CD14-positive monocyte (primary cell): ENCODE data around the gene S100P. TPM values are rescaled to one million over a fixed set of nuclear protein-coding genes. Genes with fewer than 3 reads are reported as not detected.
A peak's percentile ranks its signal among the peaks of the same experiment; 100 is the strongest.

Experiments used
- DNase-seq, 3 donors: peaks; one replicate each; pipeline ENCODE4 v3.0.0-alpha.2; 2011 to 2022
- H2AFZ ChIP-seq: 2 replicates; pipeline ENCODE4 v1.6.0; 2012; ENCODE audit warnings: mild to moderate bottlenecking, low read depth, low read length, inconsistent platforms; ENCODE audit not compliant: insufficient read depth, poor library complexity, severe bottlenecking
- H3K27ac ChIP-seq, 2 donors: 1 replicate in 1 of 2; 2 replicates in 1 of 2; pipeline ENCODE4 v1.5.1; 2012 to 2013; ENCODE audit warnings: low read length in 2 of 2, control low read depth in 1 of 2, inconsistent platforms in 1 of 2, low read depth in 1 of 2, mild to moderate bottlenecking in 1 of 2
- H3K27me3 ChIP-seq, 2 donors: one replicate each; pipeline versions ENCODE4 v1.6.0 to v1.6.1; 2011 to 2013; ENCODE audit warnings: low read length in 2 of 2; ENCODE audit not compliant: control insufficient read depth in 2 of 2, insufficient read depth in 2 of 2
- H3K36me3 ChIP-seq, 2 donors: replicated peaks in 1 of 2; 1 replicate in 1 of 2; 2 replicates in 1 of 2; pipeline versions ENCODE4 v1.5.1 to v1.6.1; 2012 to 2013; ENCODE audit warnings: low read length in 2 of 2, control low read depth in 1 of 2, inconsistent platforms in 1 of 2, mild to moderate bottlenecking in 1 of 2; ENCODE audit not compliant: insufficient read depth in 2 of 2, control insufficient read depth in 1 of 2
- H3K4me1 ChIP-seq, 2 donors: 1 replicate in 1 of 2; 2 replicates in 1 of 2; pipeline versions ENCODE4 v1.5.1 to v1.6.1; 2012 to 2013; ENCODE audit warnings: low read length in 2 of 2, control low read depth in 1 of 2, inconsistent platforms in 1 of 2, mild to moderate bottlenecking in 1 of 2, moderate library complexity in 1 of 2; ENCODE audit not compliant: insufficient read depth in 2 of 2, control insufficient read depth in 1 of 2
- H3K4me2 ChIP-seq: replicated peaks from 2 replicates; pipeline ENCODE3; 2012; ENCODE audit warnings: low read length, moderate library complexity, mild to moderate bottlenecking; ENCODE audit not compliant: poor library complexity, severe bottlenecking; ENCODE audit errors: extremely low read depth
- H3K4me3 ChIP-seq, 3 experiments: fragments of 200-600 bp in 1 of 3; sonication (generic) in 1 of 3; replicated peaks in 1 of 3; 1 replicate in 2 of 3; 2 replicates in 1 of 3; pipeline ENCODE4 v1.5.1; 2011 to 2013; ENCODE audit warnings: low read length in 3 of 3, mild to moderate bottlenecking in 3 of 3, control low read depth in 2 of 3, low read depth in 2 of 3, inconsistent platforms in 1 of 3, moderate library complexity in 1 of 3
- H3K79me2 ChIP-seq: 2 replicates; pipeline ENCODE4 v1.6.0; 2012; ENCODE audit warnings: mild to moderate bottlenecking, control low read depth, inconsistent platforms, low read length, moderate library complexity; ENCODE audit not compliant: insufficient read depth
- H3K9ac ChIP-seq: 2 replicates; pipeline ENCODE4 v1.6.0; 2017; ENCODE audit warnings: low read length, mild to moderate bottlenecking; ENCODE audit not compliant: insufficient read depth, poor library complexity, severe bottlenecking
- H3K9me3 ChIP-seq, 2 donors: replicated peaks in 1 of 2; 1 replicate in 1 of 2; 2 replicates in 1 of 2; pipeline versions ENCODE4 v1.5.1 to v1.6.1; 2012 to 2013; ENCODE audit warnings: low read length in 2 of 2, control low read depth in 1 of 2; ENCODE audit not compliant: control insufficient read depth in 1 of 2, insufficient read depth in 1 of 2
- H4K20me1 ChIP-seq: 2 replicates; pipeline ENCODE4 v1.6.0; 2012; ENCODE audit warnings: mild to moderate bottlenecking, low read length, control low read depth, moderate library complexity; ENCODE audit not compliant: insufficient read depth
- H3K27ac Mint-ChIP-seq, 7 donors: one replicate each; pipeline ENCODE4 v1.8.0; 2020; ENCODE audit warnings: mild to moderate bottlenecking in 7 of 7, mixed read lengths in 7 of 7, moderate library complexity in 6 of 7, inconsistent platforms in 2 of 7
- H3K27me3 Mint-ChIP-seq, 3 donors: one replicate each; pipeline ENCODE4 v1.8.0; 2021 to 2022; ENCODE audit warnings: low read depth in 3 of 3, mild to moderate bottlenecking in 3 of 3, mixed read lengths in 3 of 3, moderate library complexity in 3 of 3, inconsistent platforms in 1 of 3
- H3K36me3 Mint-ChIP-seq, 2 donors: one replicate each; pipeline ENCODE4 v1.8.0; 2020; ENCODE audit warnings: mixed read lengths in 2 of 2, inconsistent platforms in 1 of 2, mild to moderate bottlenecking in 1 of 2
- H3K4me1 Mint-ChIP-seq: one replicate; pipeline ENCODE4 v1.8.0; 2020; ENCODE audit warnings: mild to moderate bottlenecking, mixed read lengths
- H3K4me3 Mint-ChIP-seq, 2 donors: one replicate each; pipeline ENCODE4 v1.8.0; 2020; ENCODE audit warnings: mild to moderate bottlenecking in 2 of 2, mixed read lengths in 2 of 2, moderate library complexity in 1 of 2
- H3K9me3 Mint-ChIP-seq, 7 donors: one replicate each; pipeline ENCODE4 v1.8.0; 2020 to 2022; ENCODE audit warnings: mixed read lengths in 7 of 7, mild to moderate bottlenecking in 6 of 7, moderate library complexity in 6 of 7, inconsistent platforms in 2 of 7
- WGBS: methylation state at CpG from one replicate; pipeline ENCODE4 v1.1.5; 2013; ENCODE audit warnings: missing lambda C conversion rate; ENCODE audit not compliant: insufficient coverage; 5-methylcytosine and 5-hydroxymethylcytosine counted together
- intact Hi-C, 2 donors: fragments of 100-400 bp; cut with micrococcal nuclease; formaldehyde crosslinking; loops; one replicate each; pipeline versions ENCODE4 v1.15.0 to v1.15.1; 2023
- polyA plus RNA-seq, 3 donors: library from polyadenylated mRNA; depleted of rRNA in 1 of 3; unstranded in 2 of 3; stranded (reverse) in 1 of 3; fragments of 300-500 nt in 2 of 3; fragments of >200 nt in 1 of 3; fragmentation: Illumina TruSeq in 2 of 3; gene quantifications; 1 replicate in 2 of 3; 2 replicates in 1 of 3; pipeline ENCODE4 v1.2.3, GENCODE V29; 2012 to 2021
- TF ChIP-seq, protein P1 (sequence below): fragments of 200-600 bp; IDR thresholded peaks from one replicate; pipeline ENCODE4 v1.8.0; 2022; ENCODE audit warnings: antibody characterized with exemption, mild to moderate bottlenecking

Gene S100P
- polyA plus RNA-seq, 3 donors = 13.6 to 71.2 (median 29.3) TPM

DNA sequence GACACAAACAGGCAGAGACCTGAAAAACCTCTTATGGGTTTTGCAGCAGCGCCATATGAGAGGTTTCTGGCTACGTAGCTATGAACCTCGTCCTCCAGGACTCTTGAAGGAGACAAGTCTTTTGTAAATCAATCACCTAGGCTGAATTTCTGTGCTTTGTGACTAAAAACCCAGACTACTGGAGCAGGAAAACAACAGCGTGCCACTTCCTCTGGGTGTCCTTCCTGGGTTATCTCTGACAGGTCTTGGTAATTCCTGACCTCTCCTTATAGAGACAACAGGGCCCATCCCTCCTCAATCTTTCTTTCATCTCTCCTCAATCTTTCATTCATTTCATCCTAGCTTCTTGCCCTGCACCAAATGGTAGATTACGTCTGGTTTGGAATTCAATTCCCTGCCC is 5.7 kb downstream of the S100P start:
- Mint-ChIP-seq H3K4me3 (no peak overlapping the region), H3K4me1 (peaks cover 29% of the 10 kb centered on the region)
- H3K9ac ChIP-seq = no peak overlapping the region

DNA sequence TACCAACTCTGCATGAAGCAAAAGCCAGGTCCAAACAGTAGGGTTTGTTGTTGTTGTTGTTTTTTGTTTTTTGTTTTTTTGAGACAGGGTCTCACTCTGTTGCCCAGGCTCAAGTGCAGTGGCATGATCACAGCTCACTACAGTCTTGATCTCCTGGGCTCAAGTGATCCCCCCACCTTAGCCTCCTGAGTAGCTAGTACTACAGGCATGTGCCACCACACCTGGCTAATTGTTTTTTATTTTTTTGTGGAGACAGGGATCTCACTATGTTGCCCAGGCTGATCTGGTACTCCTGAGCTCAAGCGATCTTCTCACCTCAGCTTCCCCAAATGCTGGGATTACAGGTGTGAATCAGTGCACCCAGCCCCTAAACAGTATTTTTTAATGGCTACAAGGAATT is 6.2 kb downstream of the S100P start:
- peaks cover 0 to 2% (median 0%) of the 10 kb centered on the region in 3 donors for H3K27me3 Mint-ChIP-seq

More for the DNA sequence above, 5.7 kb downstream of the S100P start:
- Histone ChIP-seq H3K27ac (no peak overlapping the region), H3K4me2 (no peak overlapping the region), H3K79me2 (peaks cover 32% of the 10 kb centered on the region), H3K4me1 (peaks cover 22 to 23% of the 10 kb centered on the region in 2 donors), H3K27me3 (no peaks in the 10 kb centered on the region), H3K9me3 (no peaks in the 10 kb centered on the region), H3K4me3 (no peak overlapping the region), H3K36me3 (peaks cover 12 to 39% of the 10 kb centered on the region in 2 donors), H4K20me1 (peaks cover 6% of the 10 kb centered on the region), H2AFZ (no peak overlapping the region)
- intact Hi-C loops = no loop called here
- Mint-ChIP-seq H3K36me3 (peaks cover 34 to 38% of the 10 kb centered on the region in 2 donors), H3K27ac (peak overlapping the region in 1 of 7 donors; percentile 50), H3K27me3 (peaks cover 0 to 2% (median 0%) of the 10 kb centered on the region in 3 donors), H3K9me3 (peaks cover 0 to 6% (median 2%) of the 10 kb centered on the region in 7 donors)
- 93% methylated on average over 5 of the region's 5 CpGs for WGBS
- TF ChIP-seq, protein P1, sequence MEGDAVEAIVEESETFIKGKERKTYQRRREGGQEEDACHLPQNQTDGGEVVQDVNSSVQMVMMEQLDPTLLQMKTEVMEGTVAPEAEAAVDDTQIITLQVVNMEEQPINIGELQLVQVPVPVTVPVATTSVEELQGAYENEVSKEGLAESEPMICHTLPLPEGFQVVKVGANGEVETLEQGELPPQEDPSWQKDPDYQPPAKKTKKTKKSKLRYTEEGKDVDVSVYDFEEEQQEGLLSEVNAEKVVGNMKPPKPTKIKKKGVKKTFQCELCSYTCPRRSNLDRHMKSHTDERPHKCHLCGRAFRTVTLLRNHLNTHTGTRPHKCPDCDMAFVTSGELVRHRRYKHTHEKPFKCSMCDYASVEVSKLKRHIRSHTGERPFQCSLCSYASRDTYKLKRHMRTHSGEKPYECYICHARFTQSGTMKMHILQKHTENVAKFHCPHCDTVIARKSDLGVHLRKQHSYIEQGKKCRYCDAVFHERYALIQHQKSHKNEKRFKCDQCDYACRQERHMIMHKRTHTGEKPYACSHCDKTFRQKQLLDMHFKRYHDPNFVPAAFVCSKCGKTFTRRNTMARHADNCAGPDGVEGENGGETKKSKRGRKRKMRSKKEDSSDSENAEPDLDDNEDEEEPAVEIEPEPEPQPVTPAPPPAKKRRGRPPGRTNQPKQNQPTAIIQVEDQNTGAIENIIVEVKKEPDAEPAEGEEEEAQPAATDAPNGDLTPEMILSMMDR = no peak
- DNase-seq = no peak

More for the DNA sequence above, 6.2 kb downstream of the S100P start:
- no peak overlapping the region for H2AFZ ChIP-seq
- H3K4me1 Mint-ChIP-seq = peaks cover 26% of the 10 kb centered on the region
- no peaks in the 10 kb centered on the region for H3K9me3 ChIP-seq
- peaks cover 7% of the 10 kb centered on the region for H4K20me1 ChIP-seq
- no peak overlapping the region for H3K9ac ChIP-seq
- peaks cover 12 to 39% of the 10 kb centered on the region in 2 donors for H3K36me3 ChIP-seq
- DNase-seq = no peak
- no peak overlapping the region for H3K27ac ChIP-seq
- H3K36me3 Mint-ChIP-seq = peaks cover 38 to 41% of the 10 kb centered on the region in 2 donors
- no peak overlapping the region for H3K4me2 ChIP-seq
- H3K27ac Mint-ChIP-seq = peak overlapping the region in 1 of 7 donors; percentile 42
- intact Hi-C loops = loop anchor here in 1 of 2 donors (10.0 kb wide), 1 partner anchor 945 kb away; no protein-coding TSS in a partner anchor
- peaks cover 17 to 18% of the 10 kb centered on the region in 2 donors for H3K4me1 ChIP-seq
- H3K27me3 ChIP-seq = no peaks in the 10 kb centered on the region
- no CpG with 5 or more reads among the region's 1 CpG for WGBS
- no peak overlapping the region for H3K4me3 ChIP-seq
- H3K79me2 ChIP-seq = peaks cover 32% of the 10 kb centered on the region
- TF ChIP-seq, protein P1 = no peak
- peaks cover 0 to 6% (median 2%) of the 10 kb centered on the region in 7 donors for H3K9me3 Mint-ChIP-seq
- H3K4me3 Mint-ChIP-seq = no peak overlapping the region
